Stimulated activated CD4-positive, alpha-beta T cell treated with anti-CD3 and anti-CD28 coated beads, Interleukin-4, amount 100 ng/mL, for 4 hours (primary cell): Measurements from ENCODE around the gene PRKCA.

Source experiments
- DNase-seq, 2 experiments: peaks; one replicate each; pipeline ENCODE4 v3.0.0-alpha.2; 2020

PRKCA gene

DNA sequence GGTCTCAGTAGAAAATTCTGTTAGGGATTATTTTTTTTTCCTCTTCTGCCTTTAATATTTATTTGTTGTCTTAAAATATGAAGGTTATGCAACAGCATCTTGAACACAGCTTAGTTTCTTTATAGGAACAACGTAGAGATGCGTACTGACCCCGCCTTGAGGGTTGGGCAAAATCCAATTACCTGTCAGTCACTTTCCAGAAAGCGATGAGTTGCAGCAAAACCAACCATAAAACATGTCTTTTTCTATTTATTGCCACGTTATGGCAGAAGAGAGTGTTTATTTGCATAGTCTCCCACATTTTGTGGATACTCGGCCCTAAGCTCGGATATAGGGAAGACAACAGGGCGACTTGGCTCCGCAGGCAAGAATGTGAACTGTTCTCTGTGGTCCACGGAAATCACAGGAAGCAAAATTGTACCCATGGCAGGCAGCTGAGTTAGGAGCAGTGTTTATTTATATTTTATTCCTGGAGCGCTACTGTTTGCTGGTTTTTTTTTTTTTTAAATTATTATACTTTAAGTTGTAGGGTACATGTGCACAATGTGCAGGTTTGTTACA lies 488.2 kb downstream of the PRKCA start:
- DNase-seq: no peak

GRCh38 chr17:66791347-66791746 lies 488.9 kb downstream of the PRKCA start:
- no peak for DNase-seq

GRCh38 chr17:66793814-66794213 lies 491.4 kb downstream of the PRKCA start:
- DNase-seq: no peak

DNA sequence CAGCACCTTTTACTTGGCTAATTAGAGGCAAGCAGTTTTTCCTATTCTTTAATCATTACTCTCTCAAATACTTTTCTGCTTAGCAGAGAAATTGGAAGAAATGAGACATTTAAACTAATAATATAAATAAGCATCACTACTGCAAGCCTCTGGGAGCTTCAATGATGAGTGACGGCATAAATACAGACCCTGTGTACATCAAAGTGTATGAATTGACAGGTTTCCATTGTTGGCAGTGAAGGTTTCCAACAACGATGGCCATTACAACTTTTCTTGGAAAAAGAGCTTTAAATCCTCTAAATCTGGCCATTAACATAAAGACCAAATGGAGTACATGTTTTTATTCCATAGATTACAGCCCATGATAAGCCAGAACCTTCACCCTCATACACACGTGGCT lies 493.1 kb downstream of the PRKCA start:
- DNase-seq: no peak

DNA sequence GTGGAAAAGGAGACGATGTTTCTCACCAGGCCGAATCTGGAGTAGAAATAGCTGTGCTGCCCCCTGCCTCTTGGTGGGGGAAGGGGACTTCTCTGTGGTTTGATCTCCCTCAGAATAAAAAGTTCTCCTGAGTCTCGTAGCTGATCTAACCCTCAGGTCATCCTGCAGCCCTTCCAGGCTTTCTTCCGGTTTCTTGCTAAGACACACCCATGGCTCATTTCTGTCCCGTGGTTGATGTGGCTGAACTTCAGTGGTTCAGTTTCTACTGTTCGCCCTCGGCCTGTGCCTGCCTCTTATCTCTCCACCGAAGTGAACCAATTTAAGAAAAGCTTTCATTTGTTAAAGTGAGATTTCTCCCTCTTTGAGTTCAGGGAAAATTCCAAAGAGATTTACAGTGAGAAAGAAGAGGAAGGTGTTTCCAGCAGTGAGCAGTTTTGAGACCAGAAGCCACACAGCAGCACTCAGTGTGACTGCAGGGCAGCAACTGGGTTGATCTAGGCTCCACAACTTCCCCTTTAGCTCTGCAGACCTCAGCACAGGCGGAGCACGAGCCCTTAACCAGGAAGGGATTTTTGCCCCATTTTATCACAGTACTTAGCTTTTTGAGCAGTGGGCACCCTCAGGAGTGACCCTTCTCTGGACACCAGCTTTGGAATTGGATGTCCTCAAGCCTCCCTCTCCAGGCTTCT lies 497.6 kb downstream of the PRKCA start:
- no peak for DNase-seq

GRCh38 chr17:66803474-66803951 lies 501.1 kb downstream of the PRKCA start:
- no peak for DNase-seq

DNA sequence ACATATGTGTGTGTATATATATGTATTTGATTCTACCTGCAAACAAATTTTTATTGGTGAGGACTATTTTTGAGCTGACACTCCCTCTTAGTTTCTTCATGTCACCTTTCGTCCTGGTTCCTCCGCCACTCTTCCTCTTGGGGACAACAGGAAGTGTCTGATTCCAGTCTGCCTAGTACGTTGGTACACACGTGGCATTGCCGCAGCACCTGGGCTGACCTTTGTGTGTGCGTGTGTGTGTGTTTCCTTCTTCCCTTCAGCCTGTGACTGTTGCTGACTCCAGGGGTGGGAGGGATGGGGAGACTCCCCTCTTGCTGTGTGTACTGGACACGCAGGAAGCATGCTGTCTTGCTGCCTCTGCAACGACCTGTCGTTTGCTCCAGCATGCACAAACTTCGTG lies 503.2 kb downstream of the PRKCA start:
- no peak for DNase-seq

GRCh38 chr17:66807182-66807581 lies 504.8 kb downstream of the PRKCA start:
- DNase-seq: no peak

DNA sequence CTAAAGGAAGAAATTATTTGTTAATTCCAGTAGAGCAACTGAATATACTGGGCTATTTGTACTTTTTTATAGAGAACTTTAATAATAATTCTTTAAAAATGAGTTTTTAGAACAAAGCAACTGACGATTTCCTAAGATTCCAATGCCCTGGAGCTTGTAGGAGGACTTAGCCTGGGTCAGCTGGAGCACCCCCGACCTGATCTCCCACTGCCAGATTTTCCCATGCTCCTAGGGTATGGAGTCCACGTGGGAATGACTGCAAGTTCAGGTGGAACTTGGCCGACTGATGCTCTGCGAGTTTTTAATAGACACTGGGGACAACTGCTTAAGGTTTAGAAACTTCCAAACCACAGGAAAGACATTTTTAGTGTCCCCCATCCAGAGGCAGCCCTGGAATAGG lies 507.0 kb downstream of the PRKCA start:
- DNase-seq: no peak

DNA sequence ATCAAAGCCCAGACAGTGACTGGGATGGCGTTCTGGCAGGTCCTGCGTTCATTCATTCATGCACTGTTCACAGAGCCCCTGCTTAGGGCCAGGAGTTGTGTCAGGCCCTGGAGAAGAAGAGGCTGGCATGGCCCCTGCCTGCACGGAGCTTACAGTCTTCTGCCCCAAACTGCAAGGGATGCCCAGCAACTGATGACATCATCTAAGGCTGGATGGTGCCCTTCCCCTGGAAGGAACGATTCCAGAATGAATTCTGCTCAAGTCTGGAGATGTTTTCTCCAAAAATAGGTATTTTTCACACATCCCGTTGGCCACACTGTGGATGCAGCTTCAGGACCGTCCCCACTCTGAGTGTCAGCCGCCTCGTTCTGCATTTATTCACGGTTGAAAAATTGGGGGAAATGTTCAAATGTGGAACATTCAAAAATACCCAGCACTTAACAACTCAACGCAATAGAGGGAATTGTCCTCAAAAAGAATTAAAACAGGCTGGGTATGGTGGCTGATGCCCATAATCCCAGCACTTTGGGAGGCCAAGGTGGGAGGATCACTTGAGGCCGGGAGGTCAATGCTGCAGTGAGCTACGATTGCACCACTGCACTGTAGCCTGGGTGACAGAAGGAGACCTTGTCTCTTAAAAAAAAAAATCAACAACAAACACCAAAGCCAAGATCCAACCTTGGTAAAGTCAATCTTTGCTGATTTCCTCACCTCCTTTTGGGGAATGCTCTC lies 508.7 kb downstream of the PRKCA start:
- no peak for DNase-seq

- no peak for DNase-seq
These were observed 509.3 kb downstream of the PRKCA start for GRCh38 chr17:66811683-66812054.

GRCh38 chr17:66812571-66812970 lies 510.2 kb downstream of the PRKCA start:
- DNase-seq: no peak

- DNase-seq: no peak
These were observed 510.9 kb downstream of the PRKCA start for GRCh38 chr17:66813296-66813695.

DNA sequence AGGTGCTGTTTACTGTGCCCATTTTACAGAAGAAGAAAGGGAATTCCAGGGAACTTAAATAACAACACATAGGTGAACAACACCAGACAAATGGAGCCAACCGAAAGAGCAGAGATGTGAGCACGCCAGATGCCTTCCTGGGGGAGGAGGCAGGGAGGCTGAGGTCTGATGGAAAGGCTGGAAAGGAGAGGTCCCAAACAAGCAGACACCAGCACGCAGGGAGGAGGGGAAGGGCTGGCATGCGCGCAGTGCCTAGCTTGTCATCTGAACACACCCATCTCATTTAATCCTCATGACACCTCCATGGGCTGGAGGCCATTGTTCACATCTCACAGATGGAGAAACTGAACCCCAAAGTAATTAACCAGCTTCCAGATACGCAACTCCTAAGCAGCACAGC lies 511.6 kb downstream of the PRKCA start:
- no peak for DNase-seq

- no peak for DNase-seq
These were observed 512.2 kb downstream of the PRKCA start for GRCh38 chr17:66814570-66814969.

DNA sequence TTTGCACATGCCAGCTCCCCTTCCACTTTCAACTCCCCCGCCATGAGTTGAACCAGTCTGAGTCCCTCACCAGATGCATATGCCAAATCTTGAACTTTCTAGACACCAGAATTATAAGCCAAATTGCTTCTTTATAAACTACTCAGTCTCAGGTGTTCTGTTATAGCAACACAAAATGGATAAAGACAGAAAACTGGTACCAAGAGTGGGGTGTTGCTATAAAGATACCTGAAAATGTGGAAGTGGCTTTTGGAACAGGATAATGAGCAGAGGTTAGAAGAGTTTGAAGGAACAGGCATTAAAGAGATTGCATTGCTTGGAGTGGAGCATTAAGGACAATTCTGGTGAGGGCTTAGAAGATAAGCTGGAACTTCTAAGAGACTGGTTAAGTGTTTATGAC lies 515.3 kb downstream of the PRKCA start:
- no peak for DNase-seq

DNA sequence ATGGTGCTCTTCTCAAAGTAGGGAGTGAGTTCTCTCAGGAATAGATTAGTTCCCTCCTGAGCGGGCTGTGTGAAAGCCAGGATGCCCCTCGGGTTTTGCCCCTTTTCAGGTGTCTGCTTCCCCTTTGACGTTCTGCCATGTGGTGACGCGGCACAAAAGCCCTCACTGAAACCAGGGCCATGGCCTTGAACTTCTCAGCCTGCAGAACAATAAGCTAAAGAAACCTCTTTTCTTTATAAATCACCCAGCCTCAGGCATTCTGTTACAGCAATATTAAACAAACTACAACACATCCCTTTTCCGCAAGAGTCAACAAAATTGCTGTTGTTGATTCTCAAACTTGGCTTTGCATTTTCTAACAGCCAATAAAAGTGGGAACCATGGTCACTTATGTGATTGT lies 517.1 kb downstream of the PRKCA start:
- no peak for DNase-seq

GRCh38 chr17:66822009-66822408 lies 519.6 kb downstream of the PRKCA start:
- DNase-seq: no peak

GRCh38 chr17:66826856-66827255 lies 524.4 kb downstream of the PRKCA start:
- DNase-seq: no peak

GRCh38 chr17:66829386-66829864 lies 527.0 kb downstream of the PRKCA start:
- DNase-seq: no peak

GRCh38 chr17:66829883-66830282 lies 527.5 kb downstream of the PRKCA start:
- no peak for DNase-seq

DNA sequence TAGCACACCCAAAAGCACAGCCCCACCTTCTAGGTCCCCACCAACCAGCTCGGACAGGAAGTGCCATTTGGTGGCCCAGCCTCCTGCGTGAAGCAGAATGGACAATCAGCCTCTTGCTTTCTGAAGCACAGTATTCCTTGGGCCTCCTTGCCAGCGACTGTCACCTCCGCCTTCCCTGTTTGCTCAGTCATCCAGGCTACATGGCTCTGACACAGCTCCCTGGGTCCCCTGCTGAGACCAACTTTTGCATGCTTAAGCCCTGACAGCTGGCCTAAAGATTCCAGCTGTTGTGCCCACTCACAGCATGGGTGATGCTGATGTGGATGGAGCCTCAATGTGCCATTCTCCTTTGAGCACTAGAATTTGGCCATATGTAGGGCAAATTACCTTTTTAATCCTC lies 528.0 kb downstream of the PRKCA start:
- DNase-seq: no peak

DNA sequence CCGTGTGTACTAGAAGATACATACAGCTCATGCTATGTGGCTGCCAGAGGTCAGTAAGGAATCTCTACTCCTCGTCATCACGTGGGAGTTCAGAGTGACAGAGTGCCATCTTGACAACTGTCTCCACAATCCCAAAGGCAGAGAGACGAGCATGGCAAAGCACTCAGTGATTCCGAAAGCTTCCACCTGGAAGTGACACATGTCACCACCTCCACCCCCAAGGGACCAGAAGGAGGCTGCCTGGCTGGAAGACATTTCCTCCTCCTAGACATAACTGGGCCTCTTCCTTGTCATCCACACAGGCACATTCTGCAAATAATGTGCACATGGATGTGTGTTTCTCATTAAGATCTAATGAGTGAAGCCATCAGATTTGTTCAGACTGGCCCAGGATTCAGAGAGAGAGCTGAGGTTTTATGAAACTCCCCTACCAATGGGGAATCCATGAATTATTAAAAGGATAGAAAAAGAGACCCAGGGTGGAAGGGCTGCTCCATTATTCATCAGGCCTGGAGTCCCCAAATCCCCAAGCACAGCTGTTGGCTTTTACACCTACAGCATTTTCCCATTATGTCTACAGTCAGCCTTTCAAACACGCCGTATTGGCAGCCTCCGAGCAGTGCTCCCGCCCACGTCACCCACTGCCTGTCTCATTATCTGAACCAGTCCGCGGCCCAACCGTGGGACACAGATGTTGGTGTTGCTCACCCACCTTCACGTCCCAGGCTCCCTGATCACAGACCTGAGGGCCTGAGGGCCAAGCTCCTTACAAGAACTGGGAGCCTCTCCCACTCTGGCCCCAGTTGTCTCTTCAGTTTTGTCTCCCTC lies 529.2 kb downstream of the PRKCA start:
- no peak for DNase-seq
